Caco-2 (cell line): ENCODE data around the gene TIMM50. TPM values are rescaled to one million over a fixed set of nuclear protein-coding genes. Genes with fewer than 3 reads are reported as not detected.

Source experiments
- BruUV-seq: library from RNA; stranded (reverse); fragments of 400-500 nt; replicated peaks from 2 replicates; lab custom pipeline; 2021; lab: Mats Ljungman, UMichigan
- CTCF ChIA-PET: fragments of 300-600 bp; sonication (Branson Sonifier 250); formaldehyde crosslinking; loops from one replicate; lab custom pipeline; 2022; ENCODE audit warnings: antibody characterized with exemption; lab: Charles Lee
- POLR2A ChIA-PET: fragments of 300-600 bp; sonication (Branson Sonifier 250); formaldehyde crosslinking; loops from one replicate; lab custom pipeline; 2022; ENCODE audit warnings: antibody characterized with exemption; lab: Charles Lee
- DNase-seq, 2 experiments: peaks; one replicate each; pipeline versions ENCODE4 v3.0.0 to v3.0.0-alpha.2; 2020 to 2022
- H3K27me3 ChIP-seq: replicated peaks from 2 replicates; pipeline ENCODE4 v1.6.0; 2011; ENCODE audit warnings: low read length; ENCODE audit not compliant: control insufficient read depth, insufficient read depth
- H3K36me3 ChIP-seq: 2 replicates; pipeline ENCODE4 v1.5.1; 2011; ENCODE audit warnings: low read length; ENCODE audit not compliant: control insufficient read depth, insufficient read depth
- H3K4me1 ChIP-seq: fragments of 250-450 bp; sonication (Bioruptor Pico); 2 replicates; pipeline ENCODE4 v1.5.1; 2020; ENCODE audit warnings: mild to moderate bottlenecking
- H3K4me3 ChIP-seq: 2 replicates; pipeline ENCODE4 v1.5.1; 2011; ENCODE audit warnings: low read depth, mild to moderate bottlenecking, control low read depth, low read length
- H3K9me3 ChIP-seq: fragments of 250-450 bp; sonication (Bioruptor Pico); 2 replicates; pipeline ENCODE4 v1.5.1; 2020; ENCODE audit warnings: mild to moderate bottlenecking, moderate library complexity
- H3K27ac Mint-ChIP-seq: one replicate; pipeline ENCODE4 v1.8.0; 2022; ENCODE audit warnings: mixed read lengths; ENCODE audit not compliant: unreplicated experiment
- H3K27me3 Mint-ChIP-seq: one replicate; pipeline ENCODE4 v1.8.0; 2022; ENCODE audit warnings: mixed read lengths; ENCODE audit not compliant: insufficient read depth, unreplicated experiment
- H3K36me3 Mint-ChIP-seq: one replicate; pipeline ENCODE4 v1.8.0; 2022; ENCODE audit warnings: mild to moderate bottlenecking, mixed read lengths; ENCODE audit not compliant: insufficient read depth, unreplicated experiment
- H3K4me1 Mint-ChIP-seq: one replicate; pipeline ENCODE4 v1.8.0; 2022; ENCODE audit warnings: low read depth, mixed read lengths; ENCODE audit not compliant: unreplicated experiment
- H3K4me3 Mint-ChIP-seq: one replicate; pipeline ENCODE4 v1.8.0; 2022; ENCODE audit warnings: mild to moderate bottlenecking, moderate library complexity, mixed read lengths; ENCODE audit not compliant: unreplicated experiment
- H3K9me3 Mint-ChIP-seq: one replicate; pipeline ENCODE4 v1.8.0; 2022; ENCODE audit warnings: mixed read lengths; ENCODE audit not compliant: unreplicated experiment
- intact Hi-C: fragments of 100-400 bp; cut with micrococcal nuclease; formaldehyde crosslinking; loops from one replicate; pipeline ENCODE4 v1.10.0; 2022; ENCODE audit not compliant: unreplicated experiment
- total RNA-seq: library from RNA; stranded (reverse); gene quantifications from 2 replicates; pipeline ENCODE4 v1.2.3, GENCODE V29; 2022
- TF ChIP-seq, protein P1 (sequence below), 2 experiments: fragments of 200-600 bp in 1 of 2; IDR thresholded peaks; 1 replicate in 1 of 2; 2 replicates in 1 of 2; pipeline versions ENCODE4 v1.5.1 to v1.8.0; 2011 to 2022; ENCODE audit warnings: antibody characterized with exemption in 1 of 2, control low read depth in 1 of 2, inconsistent platforms in 1 of 2, low read depth in 1 of 2, low read length in 1 of 2, mild to moderate bottlenecking in 1 of 2, moderate library complexity in 1 of 2; ENCODE audit not compliant: insufficient read depth in 1 of 2, severe bottlenecking in 1 of 2, unreplicated experiment in 1 of 2

The TIMM50 gene
- total RNA-seq, 1 experiment from 2014 or later, result 152 TPM

DNA sequence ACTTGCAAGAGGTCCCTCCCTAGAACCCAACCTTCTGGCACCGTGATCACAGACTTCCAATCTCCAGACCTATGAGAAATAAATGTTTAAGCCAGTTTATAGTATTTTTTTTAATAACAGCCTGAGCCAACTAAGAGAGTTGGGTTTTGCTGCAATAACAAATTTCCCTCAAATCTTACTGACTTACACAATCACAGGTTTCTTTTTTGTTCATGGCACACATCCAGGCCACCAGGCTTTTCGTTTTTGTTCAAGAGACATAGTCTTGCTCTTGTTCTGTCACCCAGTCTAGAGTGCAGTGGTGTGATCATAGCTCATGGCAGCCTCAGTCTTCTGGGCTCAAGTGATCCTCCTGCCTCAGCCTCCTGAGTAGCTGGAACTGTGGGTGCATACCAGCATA, 32.4 kb downstream of the TIMM50 start:
- TF ChIP-seq, protein P1, sequence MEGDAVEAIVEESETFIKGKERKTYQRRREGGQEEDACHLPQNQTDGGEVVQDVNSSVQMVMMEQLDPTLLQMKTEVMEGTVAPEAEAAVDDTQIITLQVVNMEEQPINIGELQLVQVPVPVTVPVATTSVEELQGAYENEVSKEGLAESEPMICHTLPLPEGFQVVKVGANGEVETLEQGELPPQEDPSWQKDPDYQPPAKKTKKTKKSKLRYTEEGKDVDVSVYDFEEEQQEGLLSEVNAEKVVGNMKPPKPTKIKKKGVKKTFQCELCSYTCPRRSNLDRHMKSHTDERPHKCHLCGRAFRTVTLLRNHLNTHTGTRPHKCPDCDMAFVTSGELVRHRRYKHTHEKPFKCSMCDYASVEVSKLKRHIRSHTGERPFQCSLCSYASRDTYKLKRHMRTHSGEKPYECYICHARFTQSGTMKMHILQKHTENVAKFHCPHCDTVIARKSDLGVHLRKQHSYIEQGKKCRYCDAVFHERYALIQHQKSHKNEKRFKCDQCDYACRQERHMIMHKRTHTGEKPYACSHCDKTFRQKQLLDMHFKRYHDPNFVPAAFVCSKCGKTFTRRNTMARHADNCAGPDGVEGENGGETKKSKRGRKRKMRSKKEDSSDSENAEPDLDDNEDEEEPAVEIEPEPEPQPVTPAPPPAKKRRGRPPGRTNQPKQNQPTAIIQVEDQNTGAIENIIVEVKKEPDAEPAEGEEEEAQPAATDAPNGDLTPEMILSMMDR (IDR thresholded peaks at IDR 0.05; ENCODE audit: insufficient read depth in 1 of 2, low read depth in 1 of 2, low read length in 1 of 2, severe bottlenecking in 1 of 2, unreplicated experiment in 1 of 2), result no peak
- no peaks in the 10 kb centered on the region for H3K4me1 Mint-ChIP-seq
- Histone ChIP-seq H3K27me3 (no peaks in the 10 kb centered on the region), H3K9me3 (no peaks in the 10 kb centered on the region), H3K36me3 (no peaks in the 10 kb centered on the region), H3K4me3 (no peak overlapping the region), H3K4me1 (no peaks in the 10 kb centered on the region)
- intact Hi-C loops, result no loop called here
- H3K4me3 Mint-ChIP-seq, result no peak overlapping the region
- no peak for DNase-seq
- H3K27me3 Mint-ChIP-seq, result peaks cover 5% of the 10 kb centered on the region
- CTCF ChIA-PET, result interaction anchor here (0.7 kb wide), 1 partner anchor 146 kb away, joined by 5 read pairs; no protein-coding TSS in a partner anchor
- BruUV-seq, result no TSS peak
- H3K27ac Mint-ChIP-seq, result no peak overlapping the region
- H3K36me3 Mint-ChIP-seq, result no peaks in the 10 kb centered on the region
- POLR2A ChIA-PET, result no interaction called here
- no peaks in the 10 kb centered on the region for H3K9me3 Mint-ChIP-seq

DNA sequence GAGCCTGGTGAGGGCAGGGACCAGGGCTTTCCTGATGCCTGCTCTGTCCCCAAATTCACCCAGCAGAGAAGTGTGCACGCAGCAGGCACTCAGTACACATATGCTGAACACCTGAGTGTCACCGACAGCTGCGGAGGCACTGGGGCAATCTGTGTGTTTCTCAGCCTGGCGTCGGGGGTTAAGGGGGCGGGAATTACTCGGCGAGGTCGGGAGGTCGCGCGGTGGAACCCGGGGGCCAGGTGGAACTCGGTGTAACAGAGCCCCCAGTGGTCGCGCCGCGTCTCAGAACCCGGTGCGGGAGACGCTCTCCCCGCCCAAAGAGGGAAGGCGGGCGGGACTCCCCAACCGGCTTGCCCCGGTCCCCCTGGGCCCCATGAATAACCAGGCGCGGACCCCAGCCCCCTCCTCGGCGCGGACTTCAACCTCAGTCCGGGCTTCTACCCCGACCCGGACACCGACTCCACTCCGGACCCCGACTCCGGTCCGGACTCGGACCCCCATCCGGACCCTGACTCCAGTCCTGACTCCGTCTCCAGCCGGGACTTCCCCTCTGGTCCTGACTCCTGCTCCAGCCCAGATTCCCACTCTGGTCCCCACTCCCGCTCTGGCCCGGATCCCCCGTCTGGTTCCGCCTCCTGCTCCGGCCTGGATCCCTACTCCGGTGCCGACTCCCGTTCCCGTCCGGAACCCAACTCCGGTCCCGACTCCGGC, 34.4 kb downstream of the TIMM50 start, which contains the start of gene SELENOV:
Gene SELENOV (plus strand): TSS at position 300 of the 711 bp plus-strand sequence. CDS start 74 bp downstream, at position 374.
- H3K27me3 ChIP-seq, result no peaks in the 10 kb centered on the region
- no peaks in the 10 kb centered on the region for H3K4me1 Mint-ChIP-seq
- H3K27me3 Mint-ChIP-seq, result peaks cover 5% of the 10 kb centered on the region
- TF ChIP-seq, protein P1 (IDR thresholded peaks at IDR 0.05; ENCODE audit: insufficient read depth in 1 of 2, low read depth in 1 of 2, low read length in 1 of 2, severe bottlenecking in 1 of 2, unreplicated experiment in 1 of 2), result peak in 1 of 2 experiments; percentile 53
- peak within 1 kb of the TSS; percentile 40 for H3K27ac Mint-ChIP-seq
- ChIA-PET CTCF (no interaction called here), POLR2A (interaction anchor here (1.0 kb wide), 1 partner anchor 124 kb away, joined by 4 read pairs; the partner anchor contains the start of genes MED29 and PAF1)
- H3K9me3 ChIP-seq, result no peaks in the 10 kb centered on the region
- no peaks in the 10 kb centered on the region for H3K9me3 Mint-ChIP-seq
- intact Hi-C loops, result no loop called here
- no TSS peak for BruUV-seq
- DNase-seq, result peak; percentile 59 to 62
- H3K36me3 Mint-ChIP-seq, result no peaks in the 10 kb centered on the region
- peak within 1 kb of the TSS; percentile 47 for H3K4me3 ChIP-seq
- peak within 1 kb of the TSS; percentile 61 for H3K4me3 Mint-ChIP-seq
- H3K36me3 ChIP-seq, result no peaks in the 10 kb centered on the region
- no peaks in the 10 kb centered on the region for H3K4me1 ChIP-seq

DNA sequence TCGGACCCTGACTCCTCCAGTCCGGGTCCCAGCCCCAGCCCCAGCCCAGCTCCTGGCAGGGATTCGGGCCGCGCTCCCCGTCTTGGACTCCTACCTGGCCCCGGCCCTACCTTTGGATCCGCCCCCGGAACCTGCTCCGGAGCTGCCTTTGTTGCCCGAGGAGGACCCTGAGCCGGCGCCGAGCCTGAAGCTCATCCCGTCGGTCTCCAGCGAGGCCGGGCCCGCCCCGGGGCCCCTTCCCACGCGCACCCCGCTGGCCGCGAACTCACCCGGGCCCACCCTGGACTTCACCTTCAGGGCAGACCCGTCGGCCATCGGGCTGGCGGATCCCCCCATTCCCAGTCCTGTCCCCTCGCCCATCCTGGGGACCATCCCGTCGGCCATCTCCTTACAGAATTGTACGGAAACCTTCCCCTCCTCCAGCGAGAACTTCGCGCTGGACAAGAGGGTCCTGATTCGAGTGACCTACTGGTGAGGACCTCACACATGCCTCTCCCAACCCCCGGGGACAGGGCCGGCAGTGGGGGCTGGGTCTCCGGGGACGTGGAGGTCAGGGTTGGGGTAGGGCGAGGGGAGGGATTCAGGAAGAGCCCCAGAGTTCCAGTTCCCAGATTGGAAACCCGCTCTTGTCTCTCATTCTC, 35.0 kb downstream of the TIMM50 start:
- H3K27ac Mint-ChIP-seq, result no peak overlapping the region
- peaks cover 5% of the 10 kb centered on the region for H3K27me3 Mint-ChIP-seq

More for the DNA sequence above, 35.0 kb downstream of the TIMM50 start:
- TF ChIP-seq, protein P1 (IDR thresholded peaks at IDR 0.05; ENCODE audit: insufficient read depth in 1 of 2, low read depth in 1 of 2, low read length in 1 of 2, severe bottlenecking in 1 of 2, unreplicated experiment in 1 of 2), result no peak
- H3K36me3 ChIP-seq, result no peaks in the 10 kb centered on the region
- H3K4me1 ChIP-seq, result no peaks in the 10 kb centered on the region
- peak overlapping the region; percentile 47 for H3K4me3 ChIP-seq
- BruUV-seq, result no TSS peak
- no peaks in the 10 kb centered on the region for H3K9me3 ChIP-seq
- no peaks in the 10 kb centered on the region for H3K36me3 Mint-ChIP-seq
- H3K4me1 Mint-ChIP-seq, result no peaks in the 10 kb centered on the region
- H3K9me3 Mint-ChIP-seq, result no peaks in the 10 kb centered on the region
- intact Hi-C loops, result no loop called here
- no peaks in the 10 kb centered on the region for H3K27me3 ChIP-seq
- peak overlapping the region; percentile 61 for H3K4me3 Mint-ChIP-seq
- DNase-seq, result no peak
- POLR2A ChIA-PET, result no interaction called here
- CTCF ChIA-PET, result interaction anchor here (0.8 kb wide), 1 partner anchor 18 kb away, joined by 4 read pairs; no protein-coding TSS in a partner anchor
